ENCODE measurements around the gene ABHD16A. TPM values are rescaled to one million over a fixed set of nuclear protein-coding genes. Genes with fewer than 3 reads are reported as not detected.
A peak's percentile ranks its signal among the peaks of the same experiment; 100 is the strongest.

Gene ABHD16A
- total RNA-seq, 1 experiment from 2014 or later, result 75.6 TPM

- DNase-seq (ENCODE audit: low read depth), result no peak
- in situ Hi-C loops (cut with HindIII; ENCODE audit: low pct_unique_long_range_greater_than_20kb, low sequenced_read_pairs), result no loop called here
Observed at GRCh38 chr6:31657406-31658157, 45.5 kb downstream of the ABHD16A start.

DNA sequence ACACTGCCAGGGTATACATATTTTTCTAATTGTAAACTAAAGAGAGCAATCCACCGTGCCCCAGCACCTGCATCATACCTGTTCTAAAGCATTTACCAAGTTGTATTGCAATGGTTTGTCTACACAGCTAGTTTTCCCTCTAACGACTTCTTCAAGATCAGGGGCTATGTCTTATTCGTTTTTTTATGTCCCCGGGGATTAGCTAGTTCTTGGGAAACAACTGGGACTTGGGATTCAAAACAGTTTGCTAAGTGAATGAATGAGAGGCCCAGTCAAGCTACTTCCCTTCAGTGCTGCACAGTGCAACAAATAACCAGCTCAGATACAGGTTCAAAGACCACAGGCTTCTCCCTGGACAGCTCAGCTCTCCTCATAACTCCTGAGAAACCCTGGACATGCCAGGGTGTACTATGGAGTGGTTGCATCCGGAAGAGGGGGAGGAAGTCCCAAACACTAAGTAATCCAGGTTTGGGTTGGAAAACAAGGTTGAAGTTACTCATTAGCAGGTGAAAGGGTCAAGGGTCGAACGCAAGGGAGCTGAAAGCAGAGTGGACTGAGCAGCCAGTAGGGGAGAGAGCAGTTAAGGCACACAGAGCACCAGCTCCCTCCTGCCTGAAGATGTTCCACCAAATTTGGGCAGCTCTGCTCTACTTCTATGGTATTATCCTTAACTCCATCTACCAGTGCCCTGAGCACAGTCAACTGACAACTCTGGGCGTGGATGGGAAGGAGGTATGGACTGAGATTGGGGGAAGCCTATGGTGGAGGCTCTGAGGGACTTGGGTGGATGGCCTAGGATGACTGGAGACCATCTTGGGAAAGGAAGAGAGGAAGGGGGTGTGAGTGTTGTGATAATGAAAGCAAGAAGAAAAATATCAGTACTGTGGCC lies 47.5 kb downstream of the ABHD16A start, which contains the start of gene APOM:
TSS of gene APOM (plus strand) at position 546 of the 889 bp plus-strand sequence. CDS start at position 619, 73 bp downstream.
- peak; percentile 56 for DNase-seq (ENCODE audit: low read depth)
- in situ Hi-C loops (cut with HindIII; ENCODE audit: low pct_unique_long_range_greater_than_20kb, low sequenced_read_pairs), result no loop called here

GRCh38 chr6:31654574-31655348 lies 48.4 kb downstream of the ABHD16A start:
- DNase-seq (ENCODE audit: low read depth), result no peak
- in situ Hi-C loops (cut with HindIII; ENCODE audit: low pct_unique_long_range_greater_than_20kb, low sequenced_read_pairs), result no loop called here

DNA sequence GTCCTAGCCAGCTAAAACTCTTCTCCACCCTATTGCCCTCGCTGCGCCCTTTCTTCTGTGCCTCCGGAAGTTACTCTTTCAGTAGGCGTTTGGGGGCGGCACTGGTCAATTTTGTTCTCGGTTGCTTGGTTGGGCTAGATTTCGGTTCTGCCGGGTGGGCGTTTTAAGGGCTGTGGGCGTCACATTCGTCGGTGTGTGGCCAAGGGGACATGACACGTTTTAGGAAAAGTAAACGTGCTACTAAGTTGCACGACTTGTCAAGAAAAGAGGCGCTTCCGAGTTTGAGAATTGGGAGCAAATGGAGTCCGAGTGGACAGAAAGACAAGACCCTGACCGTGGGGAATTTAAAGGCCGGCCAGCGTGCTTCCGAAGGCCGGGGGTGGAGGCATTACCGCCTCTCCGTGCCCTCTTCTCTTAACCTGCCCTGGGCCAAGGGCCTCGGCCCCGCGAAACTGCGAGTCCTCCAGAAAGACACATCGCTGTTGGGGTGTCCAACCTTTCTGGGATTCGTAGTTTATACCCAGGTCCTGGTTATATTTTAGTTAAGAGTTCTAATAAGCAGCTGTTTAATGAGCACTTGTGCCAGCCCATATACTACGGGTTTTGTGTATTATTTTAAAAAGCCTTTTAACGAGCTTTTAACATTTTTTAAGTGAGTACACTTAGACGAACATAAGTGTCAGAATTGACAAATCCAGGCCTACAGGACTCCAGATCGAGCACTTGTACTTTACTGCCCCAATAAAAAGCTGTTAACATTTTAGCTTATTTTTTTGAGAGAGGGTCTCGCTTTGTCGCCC lies 50.0 kb downstream of the ABHD16A start:
- in situ Hi-C loops (cut with HindIII; ENCODE audit: low pct_unique_long_range_greater_than_20kb, low sequenced_read_pairs), result no loop called here

GRCh38 chr6:31651602-31652191 lies 51.4 kb downstream of the ABHD16A start:
- in situ Hi-C loops (cut with HindIII; ENCODE audit: low pct_unique_long_range_greater_than_20kb, low sequenced_read_pairs), result no loop called here
- peak; percentile 86 for DNase-seq (ENCODE audit: low read depth)

More for the DNA sequence above, 50.0 kb downstream of the ABHD16A start:
- peak; percentile 98 for DNase-seq (ENCODE audit: low read depth)

DNA sequence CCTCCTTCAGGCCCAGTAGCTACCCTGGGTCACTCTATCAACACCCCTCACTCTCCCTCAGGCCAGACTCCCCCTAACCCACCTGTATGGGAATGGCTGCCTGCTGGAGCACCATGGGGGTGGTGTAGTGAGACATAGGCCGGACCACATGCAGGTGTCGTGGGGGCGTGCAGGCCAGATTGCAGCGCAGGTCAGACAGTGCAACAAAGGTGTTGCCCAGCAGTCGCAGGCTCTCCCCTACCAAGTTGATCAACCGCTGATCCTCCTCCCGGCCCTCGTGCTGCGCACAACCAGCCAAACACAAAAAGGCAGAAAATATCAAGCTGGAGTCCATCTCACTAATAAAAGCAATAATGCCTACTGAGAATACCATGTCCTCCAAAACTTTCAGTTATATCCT lies 57.8 kb downstream of the ABHD16A start:
- in situ Hi-C loops (cut with HindIII; ENCODE audit: low pct_unique_long_range_greater_than_20kb, low sequenced_read_pairs), result no loop called here
- no peak for DNase-seq (ENCODE audit: low read depth)

GRCh38 chr6:31643818-31644454 lies 59.2 kb downstream of the ABHD16A start:
- in situ Hi-C loops (cut with HindIII; ENCODE audit: low pct_unique_long_range_greater_than_20kb, low sequenced_read_pairs), result no loop called here

GRCh38 chr6:31642798-31643570 lies 60.1 kb downstream of the ABHD16A start:
- in situ Hi-C loops (cut with HindIII; ENCODE audit: low pct_unique_long_range_greater_than_20kb, low sequenced_read_pairs), result no loop called here
- DNase-seq (ENCODE audit: low read depth), result no peak

More at GRCh38 chr6:31643818-31644454, 59.2 kb downstream of the ABHD16A start:
- no peak for DNase-seq (ENCODE audit: low read depth)

- in situ Hi-C loops (cut with HindIII; ENCODE audit: low pct_unique_long_range_greater_than_20kb, low sequenced_read_pairs), result no loop called here
Observed at GRCh38 chr6:31641370-31641769, 61.8 kb downstream of the ABHD16A start.

DNA sequence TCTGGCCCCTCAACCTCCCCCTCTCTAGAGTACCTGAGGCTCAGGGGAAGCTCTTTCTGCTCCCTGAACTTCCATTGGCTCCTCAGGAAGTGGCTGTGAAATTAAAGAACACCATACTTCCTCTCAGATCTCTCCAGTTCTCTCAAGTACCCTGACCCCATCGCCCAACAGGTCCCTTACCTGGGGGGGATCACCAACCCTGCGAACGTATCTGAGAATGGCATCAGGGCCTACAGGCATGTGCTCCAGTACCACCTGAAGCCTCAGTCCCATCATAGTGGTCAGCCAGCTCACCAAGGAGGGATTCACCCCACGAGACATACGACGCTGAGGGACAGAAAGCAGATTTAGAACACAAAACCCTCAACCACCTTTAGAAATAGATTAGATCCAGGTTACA lies 62.5 kb downstream of the ABHD16A start:
- no peak for DNase-seq (ENCODE audit: low read depth)
- in situ Hi-C loops (cut with HindIII; ENCODE audit: low pct_unique_long_range_greater_than_20kb, low sequenced_read_pairs), result no loop called here

More at GRCh38 chr6:31641370-31641769, 61.8 kb downstream of the ABHD16A start:
- DNase-seq (ENCODE audit: low read depth), result no peak

- DNase-seq (ENCODE audit: low read depth), result no peak
- in situ Hi-C loops (cut with HindIII; ENCODE audit: low pct_unique_long_range_greater_than_20kb, low sequenced_read_pairs), result no loop called here
Observed at GRCh38 chr6:31639449-31639861, 63.7 kb downstream of the ABHD16A start.

DNA sequence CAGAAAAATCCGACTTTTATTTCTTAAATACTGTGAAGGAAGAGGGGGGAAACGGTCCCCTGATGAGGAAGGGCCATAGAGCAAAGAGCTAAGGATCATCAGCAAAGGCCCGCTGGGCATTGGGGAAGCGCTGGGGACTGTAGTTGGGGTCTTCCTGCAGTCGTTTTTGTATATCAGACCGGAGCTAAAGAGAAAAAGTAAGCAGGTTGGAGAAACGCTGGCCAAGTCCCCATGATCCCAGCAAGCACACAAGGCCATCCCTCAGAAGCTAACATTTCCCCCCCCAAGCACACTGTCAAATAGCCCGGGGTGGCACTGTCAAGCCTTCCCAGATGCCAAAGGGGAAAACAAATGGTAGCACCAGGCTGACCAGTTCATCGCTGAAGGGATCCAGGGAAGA lies 64.1 kb downstream of the ABHD16A start:
- DNase-seq (ENCODE audit: low read depth), result no peak
- in situ Hi-C loops (cut with HindIII; ENCODE audit: low pct_unique_long_range_greater_than_20kb, low sequenced_read_pairs), result no loop called here

Other genes with a start within 250 kb of the ABHD16A start
- gene MICB, start 205.2 kb downstream of the ABHD16A start, total RNA-seq (2014; rRNA removed; shearing (Covaris generic); ENCODE audit: low replicate concordance), result 11.5 and 18.2 TPM in 2 replicates
- gene MCCD1, start 174.4 kb downstream of the ABHD16A start, total RNA-seq (2014; rRNA removed; shearing (Covaris generic); ENCODE audit: low replicate concordance), result not detected in 2 replicates
- 623 and 688 TPM in 2 replicates for gene DDX39B, start 161.3 kb downstream of the ABHD16A start, total RNA-seq (2014; rRNA removed; shearing (Covaris generic); ENCODE audit: low replicate concordance)
- gene ATP6V1G2, start 156.7 kb downstream of the ABHD16A start, total RNA-seq (2014; rRNA removed; shearing (Covaris generic); ENCODE audit: low replicate concordance), result 0.14 and 0.64 TPM in 2 replicates
- gene NFKBIL1, start 155.7 kb downstream of the ABHD16A start, total RNA-seq (2014; rRNA removed; shearing (Covaris generic); ENCODE audit: low replicate concordance), result 52.6 and 56.1 TPM in 2 replicates
- not detected in 2 replicates for gene LTA, start 131.0 kb downstream of the ABHD16A start, total RNA-seq (2014; rRNA removed; shearing (Covaris generic); ENCODE audit: low replicate concordance)
- 0.91 and 4.3 TPM in 2 replicates for gene TNF, start 127.8 kb downstream of the ABHD16A start, total RNA-seq (2014; rRNA removed; shearing (Covaris generic); ENCODE audit: low replicate concordance)
- gene LTB, start 120.9 kb downstream of the ABHD16A start, total RNA-seq (2014; rRNA removed; shearing (Covaris generic); ENCODE audit: low replicate concordance), result not detected in 2 replicates
- gene LST1, start 117.0 kb downstream of the ABHD16A start, total RNA-seq (2014; rRNA removed; shearing (Covaris generic); ENCODE audit: low replicate concordance), result not detected in 2 replicates
- not detected in 2 replicates for gene NCR3, start 110.3 kb downstream of the ABHD16A start, total RNA-seq (2014; rRNA removed; shearing (Covaris generic); ENCODE audit: low replicate concordance)
- gene AIF1, start 88.1 kb downstream of the ABHD16A start, total RNA-seq (2014; rRNA removed; shearing (Covaris generic); ENCODE audit: low replicate concordance), result not detected in 2 replicates
- gene PRRC2A, start 82.6 kb downstream of the ABHD16A start, total RNA-seq (2014; rRNA removed; shearing (Covaris generic); ENCODE audit: low replicate concordance), result 31.0 and 36.2 TPM in 2 replicates
- 286 and 338 TPM in 2 replicates for gene BAG6, start 50.7 kb downstream of the ABHD16A start, total RNA-seq (2014; rRNA removed; shearing (Covaris generic); ENCODE audit: low replicate concordance)
- 9.2 TPM in 1 of 2 replicates, not detected in the other for gene APOM, start 47.4 kb downstream of the ABHD16A start, total RNA-seq (2014; rRNA removed; shearing (Covaris generic); ENCODE audit: low replicate concordance)
- 12.4 and 21.5 TPM in 2 replicates for gene C6orf47, start 42.5 kb downstream of the ABHD16A start, total RNA-seq (2014; rRNA removed; shearing (Covaris generic); ENCODE audit: low replicate concordance)
- gene GPANK1, start 38.3 kb downstream of the ABHD16A start, total RNA-seq (2014; rRNA removed; shearing (Covaris generic); ENCODE audit: low replicate concordance), result 35.2 and 52.4 TPM in 2 replicates
- 66.9 and 104 TPM in 2 replicates for gene CSNK2B, start 37.2 kb downstream of the ABHD16A start, total RNA-seq (2014; rRNA removed; shearing (Covaris generic); ENCODE audit: low replicate concordance)
- gene LY6G5B, start 33.3 kb downstream of the ABHD16A start, total RNA-seq (2014; rRNA removed; shearing (Covaris generic); ENCODE audit: low replicate concordance), result not detected in 2 replicates
- gene LY6G5C, start 22.3 kb downstream of the ABHD16A start, total RNA-seq (2014; rRNA removed; shearing (Covaris generic); ENCODE audit: low replicate concordance), result 0.30 TPM in 1 of 2 replicates, not detected in the other
- gene LY6G6F, start 3.5 kb upstream of the ABHD16A start, total RNA-seq (2014; rRNA removed; shearing (Covaris generic); ENCODE audit: low replicate concordance), result not detected in 2 replicates
- gene LY6G6D, start 12.0 kb upstream of the ABHD16A start, total RNA-seq (2014; rRNA removed; shearing (Covaris generic); ENCODE audit: low replicate concordance), result not detected in 2 replicates
- not detected in 2 replicates for gene LY6G6C, start 18.4 kb upstream of the ABHD16A start, total RNA-seq (2014; rRNA removed; shearing (Covaris generic); ENCODE audit: low replicate concordance)
- not detected in 2 replicates for gene MPIG6B, start 20.0 kb upstream of the ABHD16A start, total RNA-seq (2014; rRNA removed; shearing (Covaris generic); ENCODE audit: low replicate concordance)
- 214 and 216 TPM in 2 replicates for gene DDAH2, start 26.0 kb upstream of the ABHD16A start, total RNA-seq (2014; rRNA removed; shearing (Covaris generic); ENCODE audit: low replicate concordance)
- gene CLIC1, start 33.2 kb upstream of the ABHD16A start, total RNA-seq (2014; rRNA removed; shearing (Covaris generic); ENCODE audit: low replicate concordance), result 1,335 and 1,598 TPM in 2 replicates
- gene MSH5, start 36.7 kb upstream of the ABHD16A start, total RNA-seq (2014; rRNA removed; shearing (Covaris generic); ENCODE audit: low replicate concordance), result 20.2 and 54.7 TPM in 2 replicates
- gene SAPCD1, start 59.3 kb upstream of the ABHD16A start, total RNA-seq (2014; rRNA removed; shearing (Covaris generic); ENCODE audit: low replicate concordance), result 6.2 TPM in 1 of 2 replicates, not detected in the other
- gene VWA7, start 74.0 kb upstream of the ABHD16A start, total RNA-seq (2014; rRNA removed; shearing (Covaris generic); ENCODE audit: low replicate concordance), result 5.5 and 6.1 TPM in 2 replicates
- gene VARS1, start 92.4 kb upstream of the ABHD16A start, total RNA-seq (2014; rRNA removed; shearing (Covaris generic); ENCODE audit: low replicate concordance), result 122 and 144 TPM in 2 replicates
- gene LSM2, start 103.6 kb upstream of the ABHD16A start, total RNA-seq (2014; rRNA removed; shearing (Covaris generic); ENCODE audit: low replicate concordance), result 75.6 and 85.5 TPM in 2 replicates
- 0.61 and 2.0 TPM in 2 replicates for gene HSPA1L, start 112.0 kb upstream of the ABHD16A start, total RNA-seq (2014; rRNA removed; shearing (Covaris generic); ENCODE audit: low replicate concordance)
- gene HSPA1A, start 112.2 kb upstream of the ABHD16A start, total RNA-seq (2014; rRNA removed; shearing (Covaris generic); ENCODE audit: low replicate concordance), result 316 and 350 TPM in 2 replicates
- gene HSPA1B, start 124.4 kb upstream of the ABHD16A start, total RNA-seq (2014; rRNA removed; shearing (Covaris generic); ENCODE audit: low replicate concordance), result 441 and 449 TPM in 2 replicates
- 73.1 and 105 TPM in 2 replicates for gene NEU1, start 159.5 kb upstream of the ABHD16A start, total RNA-seq (2014; rRNA removed; shearing (Covaris generic); ENCODE audit: low replicate concordance)
- 0.54 TPM in 1 of 2 replicates, not detected in the other for gene SLC44A4, start 175.7 kb upstream of the ABHD16A start, total RNA-seq (2014; rRNA removed; shearing (Covaris generic); ENCODE audit: low replicate concordance)
- gene EHMT2, start 194.4 kb upstream of the ABHD16A start, total RNA-seq (2014; rRNA removed; shearing (Covaris generic); ENCODE audit: low replicate concordance), result 74.6 and 79.0 TPM in 2 replicates
- gene ZBTB12, start 198.8 kb upstream of the ABHD16A start, total RNA-seq (2014; rRNA removed; shearing (Covaris generic); ENCODE audit: low replicate concordance), result 5.5 and 9.3 TPM in 2 replicates
- 3.2 and 7.7 TPM in 2 replicates for gene C2, start 224.4 kb upstream of the ABHD16A start, total RNA-seq (2014; rRNA removed; shearing (Covaris generic); ENCODE audit: low replicate concordance)
- gene CFB, start 242.8 kb upstream of the ABHD16A start, total RNA-seq (2014; rRNA removed; shearing (Covaris generic); ENCODE audit: low replicate concordance), result 2.6 and 4.7 TPM in 2 replicates

Measured in Caki2 (cell line).